Memory B cell (primary cell): ENCODE data around the gene ATP2C1.
A peak's percentile ranks its signal among the peaks of the same experiment; 100 is the strongest.

Source experiments
- ATAC-seq: fragments of 150-1000 bp; cut with Tn5 transposase; 2 replicates; pipeline ENCODE4 v1.10.0; 2021; ENCODE audit warnings: low read depth, mild to moderate bottlenecking, moderate library complexity
- DNase-seq, 2 donors: peaks; one replicate each; pipeline ENCODE4 v3.0.0; 2022; ENCODE audit warnings: low spot score in 2 of 2
- H3K27ac Mint-ChIP-seq: one replicate; pipeline ENCODE4 v1.8.0; 2022; ENCODE audit warnings: mild to moderate bottlenecking, moderate library complexity, mixed read lengths
- H3K27me3 Mint-ChIP-seq: one replicate; pipeline ENCODE4 v1.8.0; 2022; ENCODE audit warnings: mixed read lengths
- H3K36me3 Mint-ChIP-seq: one replicate; pipeline ENCODE4 v1.8.0; 2022; ENCODE audit warnings: mild to moderate bottlenecking, mixed read lengths
- H3K4me1 Mint-ChIP-seq: one replicate; pipeline ENCODE4 v1.8.0; 2022; ENCODE audit warnings: mixed read lengths
- H3K4me3 Mint-ChIP-seq: one replicate; pipeline ENCODE4 v1.8.0; 2022; ENCODE audit warnings: mild to moderate bottlenecking, moderate library complexity, mixed read lengths
- H3K9me3 Mint-ChIP-seq: one replicate; pipeline ENCODE4 v1.8.0; 2022; ENCODE audit warnings: mixed read lengths

The ATP2C1 gene

DNA sequence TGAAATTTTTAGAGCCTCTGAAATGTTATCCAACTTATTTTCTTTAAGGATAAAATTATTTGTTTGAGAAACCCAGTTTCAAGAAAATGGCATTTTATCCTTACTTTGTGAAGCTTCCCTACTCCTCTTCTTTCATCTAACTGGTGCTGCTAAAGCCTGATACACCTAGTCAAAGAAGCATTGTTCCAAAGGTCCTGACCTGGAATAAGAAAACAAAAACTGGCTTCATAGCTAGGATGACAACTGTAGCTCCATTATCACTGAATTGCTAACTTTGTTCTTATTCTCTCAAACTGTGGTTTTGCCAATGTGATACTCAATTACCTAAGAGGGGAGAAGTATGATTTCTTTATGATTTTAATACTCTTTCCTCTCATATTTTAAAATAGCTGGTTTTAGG lies 27.6 kb upstream of the ATP2C1 start:
- peaks cover 2% of the 10 kb centered on the region for H3K9me3 Mint-ChIP-seq
- no peaks in the 10 kb centered on the region for H3K4me1 Mint-ChIP-seq
- ATAC-seq (no peak), DNase-seq (no peak)
- H3K36me3 Mint-ChIP-seq: no peaks in the 10 kb centered on the region
- H3K27ac Mint-ChIP-seq: no peak overlapping the region
- H3K27me3 Mint-ChIP-seq: no peaks in the 10 kb centered on the region
- H3K4me3 Mint-ChIP-seq: no peak overlapping the region

DNA sequence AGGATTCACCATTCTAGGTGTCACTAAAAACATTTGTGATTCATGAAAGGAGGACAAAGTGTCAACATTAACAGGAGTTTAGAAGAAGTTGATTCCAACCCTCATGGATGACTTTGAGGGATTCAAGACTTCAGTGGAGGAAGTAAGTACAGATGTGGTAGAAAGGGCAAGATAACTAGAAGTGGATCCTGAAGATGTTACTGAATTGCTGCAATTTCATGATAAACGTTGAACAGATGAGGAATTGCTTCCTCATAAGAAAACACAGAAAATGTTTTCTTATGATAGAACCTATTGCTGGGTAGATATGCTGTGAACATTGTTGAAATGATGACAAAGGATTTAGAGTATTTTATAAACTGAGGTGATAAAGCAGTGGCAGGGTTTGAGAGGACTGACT lies 23.5 kb upstream of the ATP2C1 start:
- no peak overlapping the region for H3K4me3 Mint-ChIP-seq
- no peaks in the 10 kb centered on the region for H3K4me1 Mint-ChIP-seq
- no peaks in the 10 kb centered on the region for H3K9me3 Mint-ChIP-seq
- peaks cover 1% of the 10 kb centered on the region for H3K27me3 Mint-ChIP-seq
- no peak for DNase-seq
- no peak for ATAC-seq
- no peak overlapping the region for H3K27ac Mint-ChIP-seq
- no peaks in the 10 kb centered on the region for H3K36me3 Mint-ChIP-seq

DNA sequence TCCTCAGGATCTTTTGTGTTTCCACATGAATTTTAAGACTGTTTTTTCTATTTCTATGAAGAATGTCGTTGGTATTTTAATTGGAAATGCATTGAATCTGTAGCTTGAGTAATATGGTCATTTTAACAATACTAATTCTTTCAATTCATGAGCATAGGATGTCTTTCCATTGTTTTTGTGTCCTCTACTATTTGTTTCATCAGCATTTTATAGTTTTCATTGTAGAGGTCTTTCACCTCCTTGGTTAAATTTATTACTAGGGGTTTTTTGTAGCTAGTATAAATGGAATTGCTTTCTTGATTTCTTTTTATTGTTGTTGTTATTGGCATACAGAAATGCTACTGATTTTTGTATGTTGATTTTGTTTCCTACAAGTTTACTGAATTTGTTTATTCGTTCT lies 17.3 kb upstream of the ATP2C1 start:
- ATAC-seq (no peak), DNase-seq (no peak)
- H3K4me1 Mint-ChIP-seq: no peaks in the 10 kb centered on the region
- no peaks in the 10 kb centered on the region for H3K36me3 Mint-ChIP-seq
- H3K27ac Mint-ChIP-seq: no peak overlapping the region
- H3K9me3 Mint-ChIP-seq: peaks cover 18% of the 10 kb centered on the region
- H3K27me3 Mint-ChIP-seq: peaks cover 4% of the 10 kb centered on the region
- no peak overlapping the region for H3K4me3 Mint-ChIP-seq

DNA sequence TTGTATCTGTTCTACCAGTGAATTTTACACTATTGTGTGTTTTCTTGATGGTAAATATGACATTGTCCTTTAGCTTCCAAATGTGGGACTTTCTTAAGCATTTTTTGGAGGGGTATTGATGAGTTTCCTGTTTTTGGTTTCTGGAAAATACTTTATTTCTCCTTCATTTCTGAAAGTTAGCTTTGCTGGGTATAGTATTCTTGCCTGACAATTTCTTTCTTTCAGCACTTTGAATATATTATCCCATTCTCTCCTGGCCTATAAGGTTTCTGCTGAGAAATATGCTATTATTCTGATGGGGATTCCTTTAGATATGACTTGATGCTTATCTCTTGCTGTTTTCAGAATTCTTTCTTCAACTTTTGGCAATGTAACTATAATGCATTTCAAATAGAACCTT lies 15.4 kb upstream of the ATP2C1 start:
- Mint-ChIP-seq H3K36me3 (no peaks in the 10 kb centered on the region), H3K9me3 (peaks cover 23% of the 10 kb centered on the region), H3K27me3 (peaks cover 4% of the 10 kb centered on the region), H3K4me1 (no peaks in the 10 kb centered on the region), H3K27ac (no peak overlapping the region), H3K4me3 (no peak overlapping the region)
- DNase-seq: no peak
- no peak for ATAC-seq

DNA sequence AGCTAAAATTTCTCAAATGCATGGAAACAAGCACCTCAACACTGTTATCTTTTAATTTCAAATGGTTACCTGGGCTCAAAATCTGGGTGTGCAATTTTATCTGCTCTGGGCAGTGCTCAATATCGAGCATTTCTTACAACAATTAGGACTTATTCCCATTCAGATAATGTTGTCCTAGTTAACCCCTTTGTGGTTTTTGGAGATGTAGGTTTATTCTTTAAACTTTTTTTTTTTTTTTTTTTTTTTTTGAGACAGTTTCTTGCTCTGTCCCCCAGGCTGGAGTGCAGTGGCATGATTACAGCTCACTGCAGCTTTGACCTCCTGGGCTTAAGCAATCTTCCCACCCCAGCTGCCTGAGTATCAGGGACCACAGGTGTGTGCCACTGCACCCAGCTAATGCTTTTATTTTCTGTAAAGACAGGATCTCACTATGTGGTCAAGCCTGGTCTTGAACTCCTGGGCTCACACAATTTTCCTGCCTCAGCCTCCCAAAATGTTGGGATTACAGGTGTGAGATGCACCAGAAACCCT lies 4.4 kb upstream of the ATP2C1 start:
- no peak overlapping the region for H3K4me3 Mint-ChIP-seq
- H3K4me1 Mint-ChIP-seq: no peaks in the 10 kb centered on the region
- no peak for ATAC-seq
- peaks cover 13% of the 10 kb centered on the region for H3K27me3 Mint-ChIP-seq
- H3K36me3 Mint-ChIP-seq: peaks cover 2% of the 10 kb centered on the region
- H3K27ac Mint-ChIP-seq: no peak overlapping the region
- DNase-seq: no peak
- peaks cover 4% of the 10 kb centered on the region for H3K9me3 Mint-ChIP-seq

DNA sequence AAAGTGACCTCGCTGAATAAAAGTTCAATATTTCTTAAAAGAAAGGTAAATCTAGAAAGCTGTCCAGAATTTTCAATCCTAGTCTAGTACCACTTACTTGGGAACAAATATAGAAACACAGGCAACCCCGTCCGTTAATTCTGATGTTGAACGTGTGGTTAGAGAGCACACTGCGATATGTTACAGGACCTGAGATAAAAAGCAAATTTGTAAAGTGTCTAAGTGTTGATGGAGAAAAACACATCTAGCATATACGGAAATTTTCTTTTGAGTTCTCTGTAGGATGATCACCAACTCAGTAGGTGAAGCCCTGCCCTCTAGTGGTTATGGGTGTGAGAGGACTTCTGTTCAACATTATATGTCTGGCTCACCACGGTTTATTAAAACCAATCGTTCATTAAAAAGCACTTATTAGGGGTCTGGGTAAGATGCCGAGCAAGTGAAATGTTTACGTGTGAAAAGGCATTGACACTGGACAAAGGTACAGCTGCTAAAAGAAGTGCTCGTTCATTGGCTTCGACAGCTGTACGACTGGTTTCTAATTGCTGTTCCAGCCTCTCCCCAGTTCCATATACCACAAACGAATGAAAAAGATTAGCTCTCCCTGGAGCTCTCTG lies 1.0 kb upstream of the ATP2C1 start:
- Mint-ChIP-seq H3K4me1 (peaks cover 22% of the 10 kb centered on the region), H3K4me3 (peak overlapping the region; percentile 98), H3K36me3 (peaks cover 2% of the 10 kb centered on the region), H3K27me3 (peaks cover 4% of the 10 kb centered on the region), H3K9me3 (no peaks in the 10 kb centered on the region), H3K27ac (peak overlapping the region; percentile 98)
- ATAC-seq (peak; percentile 53), DNase-seq (peak; percentile 52 to 68)

DNA sequence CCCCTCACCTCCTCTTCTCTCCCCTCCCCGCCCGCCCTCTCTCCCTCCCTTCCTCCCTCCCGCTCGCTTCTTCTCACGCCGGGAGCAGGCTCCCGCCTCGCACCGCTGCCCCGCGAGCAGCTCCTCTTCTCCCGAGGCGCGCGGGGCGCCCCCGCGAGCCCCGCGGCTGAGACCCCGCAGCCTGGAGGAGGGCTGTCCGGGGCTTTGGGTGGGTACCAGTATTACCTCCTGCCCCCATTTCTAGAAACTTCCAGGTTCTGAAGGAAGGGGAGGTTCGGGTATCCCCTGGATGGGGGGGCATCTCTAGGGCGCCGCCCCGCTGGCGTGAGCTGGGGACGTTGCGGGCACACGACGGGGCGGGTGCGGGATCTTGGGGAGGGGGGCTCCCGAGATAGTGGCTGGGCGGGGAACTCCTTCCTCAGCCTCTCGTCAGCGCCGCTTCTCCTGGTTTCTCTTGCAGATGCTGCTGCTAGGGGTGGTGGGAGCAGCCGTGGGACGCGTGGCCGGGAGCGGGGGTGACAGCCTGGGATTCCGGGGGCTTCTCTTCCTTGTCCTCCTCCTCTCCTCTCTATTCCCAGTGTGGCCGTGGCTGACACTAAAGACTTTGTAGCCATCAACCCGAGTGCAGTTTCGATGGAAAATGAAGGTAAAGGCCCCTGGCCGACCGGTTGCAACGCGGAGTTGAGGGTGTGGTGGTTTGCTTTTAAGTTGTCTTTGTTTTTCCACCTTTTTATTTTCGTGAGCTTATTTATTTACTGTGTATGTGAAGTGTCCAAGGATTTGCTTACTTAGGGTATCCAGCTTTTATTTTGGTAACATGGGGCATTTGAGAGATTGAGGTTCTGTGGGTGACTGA lies 474 bp downstream of the ATP2C1 start:
- H3K27ac Mint-ChIP-seq: peak overlapping the region; percentile 98
- H3K4me3 Mint-ChIP-seq: peak overlapping the region; percentile 98
- H3K4me1 Mint-ChIP-seq: peaks cover 22% of the 10 kb centered on the region
- ATAC-seq (peak; percentile 18), DNase-seq (peak; percentile 15 to 49)
- no peaks in the 10 kb centered on the region for H3K27me3 Mint-ChIP-seq
- no peaks in the 10 kb centered on the region for H3K36me3 Mint-ChIP-seq
- H3K9me3 Mint-ChIP-seq: no peaks in the 10 kb centered on the region

DNA sequence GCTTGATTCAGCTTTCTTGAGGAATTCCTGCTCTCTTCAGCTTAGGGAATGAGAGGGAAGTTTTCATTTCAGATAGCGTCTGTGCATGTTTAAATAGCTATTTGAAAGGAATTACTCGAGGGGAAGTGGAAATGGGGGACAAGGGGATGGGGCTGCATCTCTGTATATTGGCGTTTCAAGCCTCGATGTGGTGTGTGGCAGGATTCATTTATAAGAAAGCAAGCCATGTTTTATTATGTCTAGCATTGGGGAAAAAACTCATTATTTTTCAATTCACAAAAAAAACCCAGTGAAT lies 1.0 kb downstream of the ATP2C1 start:
- Mint-ChIP-seq H3K27ac (peak overlapping the region; percentile 98), H3K9me3 (no peaks in the 10 kb centered on the region), H3K27me3 (no peaks in the 10 kb centered on the region), H3K4me1 (peaks cover 22% of the 10 kb centered on the region), H3K4me3 (peak overlapping the region; percentile 98), H3K36me3 (no peaks in the 10 kb centered on the region)
- DNase-seq (no peak), ATAC-seq (no peak)

DNA sequence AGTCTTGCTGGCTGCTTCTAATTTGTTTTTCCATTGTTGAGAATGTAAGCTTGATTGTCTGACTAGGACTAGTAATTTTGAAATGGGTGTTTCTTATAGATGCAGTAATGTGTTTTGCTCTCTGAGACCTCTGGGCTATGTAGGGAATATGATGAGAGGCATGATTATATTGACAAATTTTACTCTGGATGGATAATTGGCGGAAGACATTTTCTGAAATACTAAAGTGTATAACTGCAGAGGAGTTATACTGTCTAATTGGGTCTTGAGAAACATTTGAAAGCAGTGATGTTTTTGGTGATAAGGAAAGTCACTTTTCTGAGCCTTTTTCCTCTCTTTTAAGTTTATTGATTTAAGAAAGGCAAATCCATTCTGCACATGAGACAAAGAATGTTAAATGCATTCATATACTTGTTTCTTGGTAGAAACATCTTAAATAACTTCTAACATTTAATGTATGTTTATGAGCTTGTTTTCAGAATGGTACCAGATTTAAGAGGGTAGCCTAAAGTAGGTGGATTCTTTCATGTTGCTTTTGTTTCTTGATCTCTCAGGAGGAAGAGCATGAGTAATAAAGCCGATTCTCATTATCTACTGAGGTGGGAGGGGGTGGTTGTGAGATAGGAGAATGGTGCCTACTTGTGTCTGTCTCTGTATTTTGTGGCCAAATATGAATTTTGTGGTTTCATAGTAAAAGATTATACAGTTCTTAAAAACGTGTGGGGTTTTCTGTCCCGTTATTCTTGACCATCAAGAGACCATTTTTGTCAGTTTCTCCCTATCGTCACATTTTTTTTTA lies 2.0 kb downstream of the ATP2C1 start:
- peaks cover 24% of the 10 kb centered on the region for H3K4me1 Mint-ChIP-seq
- peak overlapping the region; percentile 98 for H3K27ac Mint-ChIP-seq
- no peaks in the 10 kb centered on the region for H3K9me3 Mint-ChIP-seq
- H3K4me3 Mint-ChIP-seq: peak overlapping the region; percentile 98
- DNase-seq: no peak
- no peak for ATAC-seq
- H3K36me3 Mint-ChIP-seq: no peaks in the 10 kb centered on the region
- H3K27me3 Mint-ChIP-seq: no peaks in the 10 kb centered on the region

DNA sequence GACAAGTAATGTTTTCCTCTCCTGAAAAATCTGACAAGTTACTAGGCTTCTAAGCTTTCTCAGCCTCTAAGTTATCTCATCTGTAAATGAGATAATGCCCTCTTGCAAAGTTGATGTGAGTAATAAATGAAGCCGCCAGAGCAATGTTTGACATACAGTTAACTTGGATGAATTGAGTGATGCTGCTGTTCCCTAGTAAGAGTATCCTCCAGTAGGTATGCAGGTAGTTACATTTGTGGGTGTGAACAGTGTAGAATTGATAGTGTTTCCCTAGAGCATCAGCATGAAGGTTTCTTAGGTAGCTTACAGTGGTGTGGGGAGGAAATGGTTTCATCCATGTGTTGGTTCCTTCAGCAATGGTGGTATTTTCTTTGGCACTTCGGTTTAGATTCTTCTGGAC lies 3.4 kb downstream of the ATP2C1 start:
- H3K36me3 Mint-ChIP-seq: no peaks in the 10 kb centered on the region
- H3K27me3 Mint-ChIP-seq: no peaks in the 10 kb centered on the region
- DNase-seq (no peak), ATAC-seq (no peak)
- no peak overlapping the region for H3K4me3 Mint-ChIP-seq
- peaks cover 31% of the 10 kb centered on the region for H3K4me1 Mint-ChIP-seq
- H3K27ac Mint-ChIP-seq: no peak overlapping the region
- no peaks in the 10 kb centered on the region for H3K9me3 Mint-ChIP-seq

DNA sequence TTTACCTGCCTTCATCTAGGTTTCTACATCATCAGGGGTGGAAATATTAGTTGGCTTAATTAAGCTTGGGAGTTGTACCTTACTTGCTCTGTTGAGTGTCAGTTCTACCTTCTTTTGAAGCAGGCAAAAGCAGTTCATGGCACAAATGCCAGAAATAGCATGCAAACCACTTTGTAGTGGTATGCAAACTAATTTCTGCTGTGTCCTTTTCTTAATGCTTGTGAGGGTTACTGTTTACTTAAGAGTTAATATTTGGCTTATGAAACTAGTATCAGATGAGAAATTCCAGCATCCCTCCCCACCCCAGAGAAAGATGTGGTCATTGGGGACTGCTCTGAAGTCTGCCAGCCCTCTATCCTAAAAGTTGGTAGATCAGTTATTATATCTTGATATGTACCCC lies 7.1 kb downstream of the ATP2C1 start:
- ATAC-seq (no peak), DNase-seq (no peak)
- peaks cover 43% of the 10 kb centered on the region for H3K4me1 Mint-ChIP-seq
- no peak overlapping the region for H3K4me3 Mint-ChIP-seq
- H3K36me3 Mint-ChIP-seq: no peaks in the 10 kb centered on the region
- H3K27me3 Mint-ChIP-seq: no peaks in the 10 kb centered on the region
- no peaks in the 10 kb centered on the region for H3K9me3 Mint-ChIP-seq
- no peak overlapping the region for H3K27ac Mint-ChIP-seq

DNA sequence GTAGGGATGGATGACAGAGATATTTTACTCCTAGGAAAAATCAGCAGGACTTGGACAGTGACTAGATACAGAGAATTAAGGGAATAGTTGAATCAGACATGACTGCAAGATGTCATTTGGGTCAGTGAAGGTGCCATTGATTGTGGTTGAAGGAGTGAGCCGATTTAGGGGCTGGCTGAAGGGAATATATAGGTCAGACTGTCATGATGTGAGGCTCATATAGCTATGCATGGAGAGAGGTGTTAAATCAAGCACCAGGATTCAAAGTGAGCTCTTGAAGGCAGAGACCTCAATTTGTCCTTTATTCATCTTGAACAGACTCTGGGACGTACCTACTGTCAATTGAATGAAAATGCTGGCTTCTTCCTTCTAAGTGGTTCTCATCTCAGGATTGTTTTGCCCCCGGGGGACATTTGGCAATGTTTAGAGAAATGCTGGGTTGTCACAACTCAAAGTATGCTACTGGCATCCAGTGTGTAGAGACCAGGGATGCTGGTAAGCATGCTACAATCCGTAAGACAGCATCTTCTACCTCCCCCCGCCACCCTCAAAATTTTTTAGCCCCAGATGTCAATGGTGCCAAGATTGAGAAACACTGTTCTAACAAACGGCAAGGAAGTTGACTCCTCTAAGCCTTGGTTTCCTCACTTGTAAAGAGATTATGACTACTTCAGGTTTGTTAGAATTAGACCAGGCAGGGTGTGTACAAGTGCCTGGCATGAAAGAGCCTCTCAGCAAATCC lies 7.8 kb downstream of the ATP2C1 start:
- Mint-ChIP-seq H3K4me1 (peaks cover 45% of the 10 kb centered on the region), H3K4me3 (no peak overlapping the region), H3K9me3 (no peaks in the 10 kb centered on the region), H3K36me3 (no peaks in the 10 kb centered on the region), H3K27me3 (no peaks in the 10 kb centered on the region), H3K27ac (no peak overlapping the region)
- ATAC-seq (no peak), DNase-seq (no peak)

DNA sequence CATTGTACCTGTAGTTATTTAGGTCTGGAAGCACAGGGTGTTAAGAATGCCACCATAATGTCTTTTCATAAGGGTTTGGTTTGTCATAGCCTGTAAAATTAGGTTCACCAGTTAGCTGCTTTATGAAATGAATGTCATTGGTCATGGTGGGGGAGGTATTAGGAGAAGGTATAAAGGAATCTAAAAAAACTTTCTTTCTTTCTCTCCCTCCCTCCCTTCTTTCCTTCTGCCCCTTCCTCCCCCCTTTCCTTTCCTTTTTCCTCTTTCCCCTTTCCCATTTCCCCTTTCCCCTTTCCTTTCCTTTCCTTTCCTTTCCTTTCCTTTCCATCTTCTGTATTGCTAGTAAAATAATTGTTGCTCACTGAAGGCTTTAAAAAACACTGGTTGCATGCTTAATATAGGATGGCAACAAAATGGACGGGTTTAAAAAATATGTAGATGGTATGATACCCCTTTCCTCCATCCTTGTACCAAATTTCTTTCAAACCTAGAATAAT lies 9.6 kb downstream of the ATP2C1 start:
- Mint-ChIP-seq H3K4me1 (peaks cover 40% of the 10 kb centered on the region), H3K36me3 (no peaks in the 10 kb centered on the region), H3K4me3 (no peak overlapping the region), H3K27me3 (no peaks in the 10 kb centered on the region), H3K27ac (peak overlapping the region; percentile 53), H3K9me3 (no peaks in the 10 kb centered on the region)
- ATAC-seq: no peak
- no peak for DNase-seq
